Measurements from ENCODE around the gene NHEJ1.
A peak's percentile ranks its signal among the peaks of the same experiment; 100 is the strongest.

Gene NHEJ1

DNA sequence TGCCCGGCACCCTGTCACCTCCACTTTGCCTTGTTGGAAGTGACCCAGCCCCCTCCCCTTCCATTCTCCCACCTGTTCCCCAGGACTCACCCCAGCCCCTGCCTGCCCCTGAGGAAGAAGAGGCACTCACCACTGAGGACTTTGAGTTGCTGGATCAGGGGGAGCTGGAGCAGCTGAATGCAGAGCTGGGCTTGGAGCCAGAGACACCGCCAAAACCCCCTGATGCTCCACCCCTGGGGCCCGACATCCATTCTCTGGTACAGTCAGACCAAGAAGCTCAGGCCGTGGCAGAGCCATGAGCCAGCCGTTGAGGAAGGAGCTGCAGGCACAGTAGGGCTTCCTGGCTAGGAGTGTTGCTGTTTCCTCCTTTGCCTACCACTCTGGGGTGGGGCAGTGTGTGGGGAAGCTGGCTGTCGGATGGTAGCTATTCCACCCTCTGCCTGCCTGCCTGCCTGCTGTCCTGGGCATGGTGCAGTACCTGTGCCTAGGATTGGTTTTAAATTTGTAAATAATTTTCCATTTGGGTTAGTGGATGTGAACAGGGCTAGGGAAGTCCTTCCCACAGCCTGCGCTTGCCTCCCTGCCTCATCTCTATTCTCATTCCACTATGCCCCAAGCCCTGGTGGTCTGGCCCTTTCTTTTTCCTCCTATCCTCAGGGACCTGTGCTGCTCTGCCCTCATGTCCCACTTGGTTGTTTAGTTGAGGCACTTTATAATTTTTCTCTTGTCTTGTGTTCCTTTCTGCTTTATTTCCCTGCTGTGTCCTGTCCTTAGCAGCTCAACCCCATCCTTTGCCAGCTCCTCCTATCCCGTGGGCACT lies 21.9 kb upstream of the NHEJ1 start:
- DNase-seq (ENCODE audit: low read depth), result no peak

DNA sequence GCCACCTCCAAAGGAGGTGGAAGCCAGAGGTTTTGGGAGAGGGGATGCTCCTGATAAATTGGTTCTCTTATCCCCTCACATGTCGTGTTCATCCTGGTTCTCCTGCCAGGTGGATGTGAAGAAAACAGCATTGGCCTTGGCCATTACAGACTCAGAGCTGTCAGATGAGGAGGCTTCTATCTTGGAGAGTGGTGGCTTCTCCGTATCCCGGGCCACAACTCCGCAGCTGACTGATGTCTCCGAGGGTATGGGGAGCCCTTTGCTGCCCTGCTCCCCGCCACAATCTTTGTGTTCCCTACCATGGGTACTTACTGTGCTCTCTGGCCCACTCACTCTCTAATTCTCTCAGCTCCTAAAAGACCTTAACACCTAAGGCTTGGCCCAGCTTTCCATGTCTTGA lies 20.9 kb upstream of the NHEJ1 start:
- DNase-seq (ENCODE audit: low read depth), result no peak

DNA sequence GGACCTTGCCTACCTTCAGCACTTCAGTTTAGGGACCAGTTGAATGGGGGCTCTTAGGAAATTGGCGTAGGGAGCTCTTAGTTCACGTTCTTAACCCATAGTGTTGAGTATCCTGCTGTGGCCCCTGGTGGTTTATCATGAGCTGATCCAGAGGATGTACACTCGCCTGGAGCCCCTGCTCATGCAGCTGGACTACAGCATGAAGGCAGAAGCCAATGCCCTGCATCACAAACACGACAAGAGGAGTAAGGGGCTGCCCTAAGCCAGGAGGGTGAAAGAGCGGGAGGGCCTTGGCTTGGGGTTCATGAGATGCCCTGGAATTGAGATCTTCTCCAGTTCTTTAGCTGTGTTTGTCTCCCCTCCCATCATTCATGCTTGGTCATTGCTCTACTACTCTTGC lies 20.3 kb upstream of the NHEJ1 start:
- DNase-seq (ENCODE audit: low read depth), result no peak

DNA sequence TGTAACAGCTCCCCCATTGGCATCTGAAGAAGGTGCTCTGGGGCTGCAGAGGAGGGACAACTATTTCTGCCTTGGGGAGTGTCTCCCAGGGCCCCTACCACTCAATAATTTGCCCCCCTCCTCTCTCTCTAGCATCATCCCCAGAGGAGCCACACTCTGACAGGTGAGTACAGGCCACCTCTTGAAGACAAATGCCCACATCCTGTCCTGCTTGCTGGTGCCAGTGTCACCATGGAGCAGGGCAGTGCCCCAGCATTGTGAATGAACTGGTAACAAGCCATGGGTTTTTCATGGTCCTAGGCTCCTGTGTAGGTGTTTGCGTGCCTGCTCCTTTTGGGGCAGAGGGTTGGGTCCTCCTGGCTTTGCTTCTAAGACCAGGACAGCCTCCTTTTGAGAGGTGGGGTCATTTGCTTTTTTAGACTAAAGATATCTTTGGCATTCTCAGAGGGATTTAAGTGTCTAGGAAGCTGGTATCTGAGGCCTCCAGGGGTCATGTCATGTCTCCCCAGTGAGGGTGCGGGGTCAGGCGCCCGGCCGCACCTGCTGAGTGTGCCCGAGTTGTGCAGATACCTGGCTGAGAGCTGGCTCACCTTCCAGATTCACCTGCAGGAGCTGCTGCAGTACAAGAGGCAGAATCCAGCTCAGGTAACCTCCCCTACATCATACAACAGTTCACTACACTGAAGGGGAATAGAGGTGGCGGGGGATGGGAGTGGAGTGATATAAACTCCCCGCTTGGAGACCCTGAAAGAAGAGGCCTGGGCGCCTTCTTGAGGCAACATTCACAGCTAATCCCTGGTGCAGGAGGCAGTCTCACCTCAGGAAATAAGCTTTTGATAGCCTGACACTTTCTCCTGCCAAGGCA lies 19.2 kb upstream of the NHEJ1 start:
- DNase-seq (ENCODE audit: low read depth), result no peak

DNA sequence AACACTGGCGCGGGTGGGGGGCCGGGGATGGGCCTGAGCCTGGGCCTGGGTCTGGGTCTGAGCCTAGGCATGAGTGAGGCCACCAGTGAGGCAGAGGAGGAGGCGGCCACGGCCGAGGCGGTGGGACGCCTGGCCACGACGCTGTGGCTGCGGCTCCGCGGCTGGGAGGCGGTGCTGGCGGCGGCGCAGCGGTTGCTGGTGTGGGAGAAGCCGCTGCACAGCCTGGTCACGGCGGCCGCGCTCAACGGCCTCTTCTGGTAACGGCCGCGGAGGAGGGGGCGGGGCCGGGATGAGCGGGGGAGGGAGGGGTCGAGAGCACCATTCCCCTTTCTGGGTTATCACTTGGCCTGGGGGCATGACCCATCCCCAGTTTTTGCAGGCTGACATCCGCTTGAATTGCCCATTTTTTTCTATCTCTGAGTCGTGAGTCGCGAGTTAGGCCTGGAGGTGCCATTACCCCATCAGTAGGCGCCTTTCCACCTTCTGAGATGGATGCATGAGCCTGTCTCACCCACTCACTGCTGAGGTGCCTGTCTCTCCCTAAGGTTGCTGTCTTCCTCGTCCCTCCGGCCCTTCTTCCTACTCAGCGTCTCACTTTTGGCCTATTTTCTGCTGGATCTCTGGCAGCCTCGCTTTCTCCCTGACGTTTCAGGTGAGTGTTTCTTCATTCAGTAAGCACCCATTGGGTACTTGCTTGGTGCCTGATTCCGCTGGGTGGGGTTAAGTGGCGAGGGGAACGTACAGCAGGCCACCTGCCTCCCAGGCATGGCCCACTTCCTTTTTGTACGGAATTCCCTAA lies 18.0 kb upstream of the NHEJ1 start:
- DNase-seq (ENCODE audit: low read depth), result no peak

DNA sequence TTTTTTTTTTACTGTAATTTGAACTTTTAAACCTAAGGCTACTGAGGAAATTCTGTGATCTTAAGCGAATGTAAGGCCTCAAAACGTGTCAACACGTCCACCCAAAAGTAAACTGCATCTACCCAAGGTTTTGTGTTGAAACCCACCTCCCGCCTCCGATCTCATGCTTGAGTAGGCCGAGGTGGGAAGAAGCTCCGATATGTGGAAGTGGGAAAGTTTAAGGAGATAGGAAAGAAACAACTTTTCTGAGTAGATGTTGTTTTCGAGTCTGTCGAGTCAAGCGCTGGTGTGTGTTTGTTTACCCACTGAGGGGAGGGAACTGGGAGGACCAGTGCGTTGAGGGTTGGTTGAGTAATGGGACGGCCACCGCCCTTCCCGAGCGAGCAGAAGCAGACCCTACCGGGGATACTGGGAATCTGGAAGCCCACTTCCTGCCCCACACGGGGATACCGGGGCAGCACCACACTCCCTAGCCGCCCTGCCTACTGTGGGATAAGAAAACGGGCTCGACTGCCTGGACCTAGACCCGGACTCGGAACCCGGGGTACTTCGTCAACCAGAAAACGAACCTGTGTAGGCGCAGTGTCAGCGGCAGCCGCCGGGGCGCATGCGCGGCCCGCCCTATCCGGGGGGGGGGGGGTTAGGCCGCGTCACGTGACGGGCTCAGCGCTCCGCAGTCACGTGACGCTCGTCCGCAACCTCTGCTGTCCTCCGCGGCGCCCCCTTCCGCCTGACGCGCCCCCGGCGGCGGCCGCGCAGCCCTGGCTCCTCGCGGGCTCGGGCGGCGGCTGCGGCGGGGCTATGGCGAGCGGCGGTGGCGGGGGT lies 17.1 kb upstream of the NHEJ1 start, which contains the start of gene RETREG2:
Gene RETREG2, plus strand, starts transcription at position 724 of the 825 bp plus-strand sequence. Its CDS starts 78 bp downstream, at position 802.
- DNase-seq (ENCODE audit: low read depth), result peak; percentile 47

DNA sequence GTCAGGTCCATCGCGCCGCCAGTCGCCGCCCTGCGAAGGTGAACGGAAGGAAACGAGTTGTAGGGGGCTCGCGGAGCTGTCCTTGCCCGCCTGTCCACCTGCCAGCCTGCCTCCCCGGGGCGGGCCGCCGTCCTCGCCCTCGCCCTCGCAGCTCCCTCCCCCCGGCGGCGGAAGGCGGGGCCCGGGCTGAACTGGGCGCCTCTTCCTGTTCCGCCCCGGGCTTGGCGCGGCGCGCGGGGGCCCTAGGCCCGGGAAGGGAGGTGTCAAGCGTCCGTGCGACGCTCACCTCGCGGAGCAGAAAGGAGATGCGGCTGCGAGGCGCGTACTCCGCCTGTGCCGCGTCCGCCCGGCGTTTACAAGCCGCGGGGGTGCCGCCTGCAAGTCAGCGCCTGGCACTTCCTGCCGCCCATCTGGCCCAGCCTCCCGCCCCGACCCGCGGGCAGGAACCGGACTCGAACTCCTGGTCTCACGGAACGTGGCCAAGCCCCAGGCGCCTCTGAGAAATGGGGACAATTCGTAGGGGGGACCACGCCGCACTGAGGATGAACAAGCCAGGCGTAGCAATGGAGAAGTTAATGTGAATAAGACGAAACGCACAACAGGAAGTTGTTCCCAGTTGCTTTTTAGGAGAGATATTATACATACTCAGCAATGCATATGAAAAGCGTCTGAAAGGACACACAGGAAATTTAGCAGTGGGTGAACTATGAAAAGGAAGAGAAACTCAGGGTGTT lies 16.4 kb upstream of the NHEJ1 start, which contains the start of gene CNPPD1:
Gene CNPPD1, minus strand, starts transcription at position 108 of the 734 bp plus-strand sequence. Its CDS starts 97 bp downstream, at position 11.
- peak; percentile 66 for DNase-seq (ENCODE audit: low read depth)

DNA sequence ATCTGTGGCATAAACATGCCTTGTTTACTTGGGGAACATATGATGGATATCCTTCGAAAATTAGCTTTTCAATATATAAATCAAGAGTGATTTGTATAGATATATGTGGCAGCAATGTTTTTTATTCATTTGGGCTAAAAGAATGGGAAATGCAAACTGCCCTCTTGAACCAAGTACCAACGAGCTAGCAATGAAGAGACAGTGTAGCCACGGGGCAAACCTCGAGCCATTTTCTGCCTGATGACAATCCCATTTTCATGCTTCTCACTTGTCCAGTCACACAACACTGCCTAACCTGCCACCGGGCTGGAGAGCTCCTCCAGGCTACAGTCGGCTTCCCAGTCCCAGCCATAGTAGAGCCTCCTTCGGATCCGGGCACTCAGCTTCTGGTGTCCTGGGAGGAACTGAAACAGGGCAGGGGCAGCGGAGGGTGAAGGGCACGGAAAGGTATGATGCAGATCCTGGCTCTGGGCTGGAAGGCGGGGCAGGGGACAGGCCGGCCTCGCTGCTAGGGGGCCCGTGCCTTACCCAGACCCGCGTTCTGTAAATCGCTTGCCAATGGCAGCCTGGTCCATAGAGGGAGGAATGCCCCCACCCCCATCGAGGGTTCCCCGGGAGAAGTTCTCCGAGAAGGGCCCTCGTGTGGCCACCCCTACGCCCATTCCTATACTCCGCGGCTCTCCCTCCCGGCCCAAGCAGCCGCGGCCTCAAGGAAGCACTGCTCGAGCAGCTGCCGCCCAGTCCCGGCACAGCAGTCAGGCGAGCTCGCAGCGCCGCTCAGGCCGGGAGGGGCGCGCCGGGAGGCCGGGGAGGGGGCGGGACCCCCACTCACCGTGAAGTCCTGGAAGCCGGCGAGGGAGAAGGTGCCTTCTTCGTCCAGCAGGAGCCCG lies 15.6 kb upstream of the NHEJ1 start:
- DNase-seq (ENCODE audit: low read depth), result no peak

DNA sequence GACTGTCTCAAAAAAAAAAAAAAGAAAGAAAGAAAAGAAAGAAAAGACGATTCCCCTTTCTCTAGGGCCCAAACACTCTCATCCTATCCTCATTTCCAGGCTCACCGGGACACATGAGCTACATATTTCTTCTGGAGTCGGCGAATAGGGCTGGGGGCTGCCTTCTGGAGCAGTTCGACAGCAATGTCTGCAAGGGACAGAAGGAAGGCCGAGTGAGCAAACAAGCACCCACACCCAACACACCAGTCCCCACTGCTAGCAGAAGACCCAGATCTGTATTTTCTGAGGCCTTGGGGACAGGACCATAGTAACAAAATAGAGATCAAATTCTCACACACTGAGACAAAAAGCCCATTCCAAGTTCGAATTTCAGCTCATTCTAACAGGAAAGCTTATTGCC lies 14.9 kb upstream of the NHEJ1 start:
- no peak for DNase-seq (ENCODE audit: low read depth)

DNA sequence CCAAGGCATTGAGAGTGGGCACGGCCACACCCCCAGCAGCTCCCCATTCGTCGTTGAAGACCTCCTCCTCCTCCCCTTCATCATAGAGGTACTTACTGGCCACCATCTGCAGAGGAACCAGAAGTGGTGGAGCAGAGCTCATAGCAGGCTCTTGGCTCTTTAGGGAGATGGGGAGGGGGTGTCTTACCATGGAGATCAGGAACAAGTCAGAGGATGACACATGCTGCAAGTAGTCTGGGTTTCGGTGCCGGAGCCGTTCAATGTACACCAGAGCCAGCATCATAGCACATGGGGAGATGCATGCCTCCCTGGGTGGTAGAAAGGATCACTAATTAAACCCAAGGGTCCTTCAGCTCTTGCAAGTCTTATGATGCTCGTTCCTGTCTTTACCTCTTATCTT lies 14.2 kb upstream of the NHEJ1 start:
- no peak for DNase-seq (ENCODE audit: low read depth)

DNA sequence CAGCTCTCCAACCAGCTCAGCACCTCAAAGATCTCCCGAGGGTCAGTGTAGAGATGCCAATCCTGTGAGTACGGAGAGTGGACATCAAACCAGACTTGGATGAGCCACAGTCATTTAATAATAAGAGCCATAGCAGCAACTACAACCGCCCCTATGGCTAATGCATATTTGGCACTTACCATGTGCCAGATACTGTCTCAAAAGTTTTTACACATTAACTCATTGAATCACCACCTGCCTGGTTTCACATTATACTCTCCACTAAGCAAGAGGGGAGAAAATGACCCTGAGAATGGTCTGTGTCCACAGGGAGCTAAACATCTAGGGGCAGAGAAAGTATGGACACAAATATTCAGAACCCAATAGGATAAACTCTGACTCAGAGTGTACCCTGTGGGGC lies 13.5 kb upstream of the NHEJ1 start:
- no peak for DNase-seq (ENCODE audit: low read depth)

DNA sequence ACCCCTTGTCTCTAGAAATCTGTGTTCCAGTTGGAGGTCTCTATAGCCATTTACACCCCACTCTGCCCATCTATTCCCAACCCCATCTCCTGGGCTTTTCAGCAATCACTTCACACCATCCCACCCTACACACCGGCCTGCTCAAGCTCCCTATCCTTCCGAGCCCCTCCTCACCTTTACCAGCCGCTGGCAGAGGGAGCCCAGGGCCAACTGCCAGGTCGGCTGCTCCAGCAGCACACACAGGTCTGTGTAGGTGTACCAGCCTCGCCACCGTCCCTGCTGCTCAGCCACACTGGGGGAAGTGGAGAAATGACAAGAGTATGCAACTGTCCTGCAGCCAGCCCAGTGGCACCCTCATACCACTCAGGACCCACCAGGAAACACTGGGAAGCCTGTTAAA lies 12.6 kb upstream of the NHEJ1 start:
- no peak for DNase-seq (ENCODE audit: low read depth)

DNA sequence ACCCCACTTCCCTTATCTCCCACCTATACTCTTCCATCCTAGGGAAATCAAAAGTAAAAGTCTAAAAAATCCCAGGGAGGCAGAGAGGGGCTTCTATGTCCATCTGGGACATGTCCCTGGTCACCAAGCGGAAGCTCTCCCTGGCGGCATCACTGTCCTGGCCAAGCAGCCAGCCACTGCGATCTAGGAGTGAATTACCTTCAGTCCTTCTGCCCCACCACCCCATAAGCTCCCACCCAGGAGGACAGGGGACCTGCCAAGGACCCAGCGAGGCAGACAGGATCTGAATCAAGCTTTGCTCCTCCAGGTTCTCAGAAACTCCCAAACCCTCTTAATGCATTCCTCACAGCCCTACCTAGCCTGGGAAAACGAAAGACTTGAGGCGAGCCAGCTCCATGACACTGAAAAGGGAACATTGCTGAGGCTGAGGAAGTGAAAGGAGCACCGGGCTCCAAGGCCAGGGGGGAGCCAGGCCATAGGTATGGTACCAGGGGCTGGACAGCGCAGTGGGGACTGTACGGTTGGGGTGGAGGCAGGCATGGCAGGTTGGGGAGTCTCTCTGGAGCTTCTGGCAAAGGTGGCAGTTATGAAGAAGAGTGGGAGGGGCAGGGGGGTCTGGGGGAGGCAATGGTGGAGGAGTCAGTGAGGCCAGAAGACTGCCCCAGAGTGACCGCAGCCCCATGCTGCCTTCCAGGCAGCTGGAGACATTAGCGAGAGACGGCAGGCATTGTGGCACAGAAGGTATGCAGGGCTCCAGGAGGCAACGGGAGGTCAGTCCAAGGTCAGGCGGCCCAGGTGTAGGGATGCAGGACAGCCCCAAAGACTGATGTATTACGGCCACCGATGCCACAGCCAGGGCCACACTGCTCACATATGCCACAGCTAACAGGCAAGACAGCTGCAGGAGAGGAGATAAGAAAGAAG lies 11.9 kb upstream of the NHEJ1 start:
- no peak for DNase-seq (ENCODE audit: low read depth)

DNA sequence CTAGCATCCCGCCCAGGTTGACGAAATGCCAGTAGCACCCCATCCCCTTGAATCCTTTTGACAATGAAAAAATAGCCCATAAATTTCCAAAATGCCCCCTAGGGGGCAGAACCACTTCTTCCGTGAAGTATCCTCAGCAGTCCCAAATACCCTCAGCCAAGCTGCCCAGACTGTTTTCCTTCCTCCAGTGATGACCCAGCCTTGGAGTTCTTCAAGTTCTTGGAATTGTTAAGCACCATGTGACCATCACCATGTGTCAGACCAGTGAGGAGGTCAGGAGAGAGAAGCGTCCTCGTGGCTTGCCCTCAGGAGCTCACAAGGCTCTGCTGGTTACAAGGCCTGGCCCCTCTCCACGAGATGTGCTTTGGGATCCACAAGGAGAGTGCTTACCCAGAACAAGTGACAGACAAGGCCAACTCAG lies 10.6 kb upstream of the NHEJ1 start:
- no peak for DNase-seq (ENCODE audit: low read depth)

DNA sequence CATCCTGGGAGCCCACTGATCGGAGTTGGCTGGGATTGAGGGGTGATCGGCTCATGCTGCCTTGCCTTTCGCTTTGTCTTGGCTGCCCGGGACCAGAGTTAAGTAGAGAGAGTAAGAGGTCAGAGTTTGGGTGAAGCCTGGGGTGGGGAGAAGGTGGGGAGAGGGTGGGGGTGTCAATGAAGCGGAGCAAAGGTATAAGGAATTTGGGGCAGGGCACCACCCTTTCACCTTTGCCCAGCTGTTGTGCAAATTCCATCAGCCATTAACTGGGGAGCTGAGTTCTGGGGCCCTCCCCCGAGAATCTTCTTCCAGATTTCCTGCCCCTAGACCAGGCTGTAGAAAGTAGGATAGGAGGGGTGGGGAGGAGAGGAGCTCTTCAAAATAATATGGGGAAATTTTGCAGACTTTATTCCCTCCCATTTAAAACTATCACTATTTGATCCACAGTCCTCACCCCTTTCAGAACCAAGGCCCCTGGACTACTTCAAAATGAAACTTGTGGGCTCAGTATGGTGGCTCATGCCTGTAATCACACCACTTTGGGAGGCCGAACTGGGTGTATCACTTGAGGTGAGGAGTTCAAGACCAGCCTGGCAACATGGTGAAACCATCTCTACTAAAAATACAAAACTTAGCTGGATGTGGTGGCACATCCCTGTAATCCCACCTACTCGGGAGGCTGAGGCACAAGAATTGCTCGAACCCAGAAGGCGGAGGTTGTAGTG lies 9.5 kb upstream of the NHEJ1 start, which contains the start of gene SLC23A3:
Gene SLC23A3, minus strand, starts transcription at position 100 of the 725 bp plus-strand sequence. Its CDS starts 45 bp downstream, at position 55.
- DNase-seq (ENCODE audit: low read depth), result no peak

DNA sequence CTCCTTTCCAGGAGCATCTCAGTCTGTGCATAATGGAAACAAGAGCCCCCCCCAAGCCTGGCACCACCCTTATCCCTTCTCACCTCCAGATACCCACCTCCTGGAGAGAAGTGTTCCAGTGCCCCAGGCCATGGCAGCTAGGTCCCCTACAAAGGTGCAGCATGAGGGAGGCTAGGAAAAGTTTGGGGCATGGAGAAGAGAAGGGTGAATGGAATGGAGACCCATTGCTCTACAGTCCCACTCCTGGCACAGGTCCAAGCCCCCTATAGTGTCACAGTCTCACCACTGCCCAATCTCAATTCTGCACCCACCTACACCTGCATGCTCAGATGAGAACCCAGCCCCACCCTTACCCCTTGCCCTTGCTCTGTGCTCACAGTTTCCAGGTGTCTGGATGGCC lies 8.3 kb upstream of the NHEJ1 start:
- DNase-seq (ENCODE audit: low read depth), result no peak

DNA sequence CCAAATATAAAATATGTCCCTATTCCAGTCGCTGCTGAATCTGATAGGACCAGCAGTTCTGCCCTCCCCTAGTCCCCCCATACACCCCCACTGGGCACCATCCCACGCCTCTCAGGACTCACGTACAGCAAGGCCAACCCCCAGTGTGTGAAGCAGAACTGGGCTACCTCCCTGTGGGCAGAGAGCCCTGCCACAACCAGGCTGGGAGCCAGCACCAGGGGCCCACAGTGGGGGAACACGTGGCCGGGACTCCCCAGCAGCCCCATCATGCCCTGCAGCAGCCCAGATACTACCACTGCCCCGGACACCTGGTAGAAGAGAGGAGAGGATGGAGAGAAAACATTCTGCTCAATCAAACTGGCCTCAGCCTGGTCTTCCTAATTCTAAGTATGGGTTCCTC lies 7.9 kb upstream of the NHEJ1 start:
- DNase-seq (ENCODE audit: low read depth), result no peak

DNA sequence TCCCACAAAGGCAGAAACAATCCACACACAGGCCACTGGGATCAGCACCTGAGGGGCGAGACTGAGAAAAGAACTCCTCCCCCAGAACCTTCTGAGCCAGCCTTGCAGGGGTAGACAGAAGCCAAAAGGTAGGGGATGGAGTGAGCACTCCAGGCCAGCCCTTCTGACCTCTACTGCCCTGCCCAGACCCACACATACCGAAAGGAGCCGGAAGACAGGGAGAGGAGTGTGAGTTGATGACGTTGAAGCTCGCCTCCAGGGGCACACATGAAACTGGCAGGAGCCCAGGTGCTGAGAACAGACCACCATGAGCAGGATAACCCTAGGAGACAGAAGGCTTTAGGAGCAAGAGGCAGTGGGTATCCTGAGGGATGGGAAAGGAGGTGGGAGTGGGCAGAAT lies 7.4 kb upstream of the NHEJ1 start:
- no peak for DNase-seq (ENCODE audit: low read depth)
